Suprapubic skin (tissue), 3 donors: Measurements from ENCODE around the gene IMMT.

Source experiments
- CTCF ChIP-seq, 2 donors: fragments of 200-600 bp in 1 of 2; fragments of 450-650 bp in 1 of 2; sonication (generic) in 1 of 2; IDR thresholded peaks; one replicate each; pipeline ENCODE4 v1.5.1; 2016 to 2019; ENCODE audit warnings: antibody characterized with exemption in 2 of 2, mild to moderate bottlenecking in 1 of 2, moderate library complexity in 1 of 2
- EP300 ChIP-seq: sonication (generic); formaldehyde crosslinking; IDR thresholded peaks from one replicate; pipeline ENCODE4 v1.6.1; 2017; ENCODE audit warnings: antibody characterized with exemption

GRCh38 chr2:86139981-86140380, 55.3 kb downstream of the IMMT start:
- TF ChIP-seq CTCF (IDR thresholded peaks at IDR 0.05) (no peak), EP300 (no peak)
